SK-N-MC (cell line): ENCODE results near the gene KMT5B.

ENCODE experiments used
- DNase-seq: peaks from one replicate; pipeline ENCODE4 v3.0.0-alpha.2; 2011; ENCODE audit warnings: low read depth, low spot score
- H3K27ac ChIP-seq: fragments of 200-600 bp; sonication (generic); 2 replicates; pipeline ENCODE4 v1.5.1; 2016; ENCODE audit warnings: mixed run types
- H3K36me3 ChIP-seq: fragments of 200-600 bp; sonication (generic); 2 replicates; pipeline ENCODE4 v1.6.1; 2017; ENCODE audit warnings: antibody characterized with exemption, low read length, mixed read lengths; ENCODE audit not compliant: insufficient read depth
- H3K4me3 ChIP-seq: fragments of 200-600 bp; sonication (generic); 2 replicates; pipeline ENCODE4 v1.5.1; 2016
- H3K9ac ChIP-seq: fragments of 200-600 bp; sonication (generic); 2 replicates; pipeline ENCODE4 v1.8.0; 2017; ENCODE audit warnings: mixed run types, mixed read lengths; ENCODE audit not compliant: insufficient read length
- H3K9me3 ChIP-seq: fragments of 200-600 bp; sonication (generic); 2 replicates; pipeline ENCODE4 v1.6.1; 2017; ENCODE audit warnings: low read depth, mild to moderate bottlenecking, antibody characterized with exemption, low read length, moderate library complexity, mixed read lengths
- EZH2 ChIP-seq: fragments of 200-600 bp; sonication (generic); IDR thresholded peaks from one replicate; pipeline ENCODE4 v1.6.1; 2017; ENCODE audit warnings: antibody characterized with exemption
- FOXP2 ChIP-seq: optimal IDR thresholded peaks from 2 replicates; pipeline ENCODE3; 2011; ENCODE audit warnings: mild to moderate bottlenecking, moderate library complexity; ENCODE audit not compliant: insufficient read depth; ENCODE audit errors: extremely low read length, control extremely low read depth
- POLR2AphosphoS5 ChIP-seq: IDR thresholded peaks from 2 replicates; pipeline ENCODE4 v1.6.1; 2012; ENCODE audit warnings: mild to moderate bottlenecking, low read depth, low read length, borderline replicate concordance

Gene KMT5B

DNA sequence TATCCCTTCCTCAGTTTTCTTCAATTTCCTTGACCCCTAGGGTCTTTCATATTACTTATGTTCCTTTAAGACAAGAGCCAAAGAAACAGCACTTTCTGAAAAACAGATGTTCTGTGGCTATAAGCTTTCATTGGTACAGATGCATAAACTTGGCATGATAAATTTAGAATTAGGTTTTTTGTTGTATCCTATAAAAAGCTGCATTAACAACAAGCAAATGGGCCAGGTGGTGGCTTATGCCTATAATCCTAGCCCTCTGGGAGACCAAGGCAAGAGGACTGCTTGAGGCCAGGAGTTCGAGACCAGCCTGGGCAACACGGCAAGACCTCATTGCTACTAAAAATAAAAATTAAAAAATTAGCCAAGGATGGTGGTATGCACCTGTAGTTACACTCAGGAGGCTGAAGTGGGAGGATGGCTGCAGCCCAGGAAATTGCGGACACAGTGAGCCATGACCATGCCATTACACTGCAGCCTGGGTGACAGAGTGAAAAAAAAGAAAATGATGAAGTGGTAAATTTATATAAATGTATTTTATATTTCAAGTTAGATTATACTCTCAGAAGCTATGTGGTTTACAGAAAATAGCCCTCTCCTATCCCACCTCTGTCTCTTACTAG, 18.3 kb downstream of the KMT5B start:
- no peak for DNase-seq
- Histone ChIP-seq H3K9me3 (no peaks in the 10 kb centered on the region), H3K4me3 (no peak overlapping the region), H3K36me3 (no peaks in the 10 kb centered on the region), H3K9ac (no peak overlapping the region), H3K27ac (no peak overlapping the region)
- TF ChIP-seq FOXP2 (no peak), EZH2 (no peak), POLR2AphosphoS5 (no peak)

DNA sequence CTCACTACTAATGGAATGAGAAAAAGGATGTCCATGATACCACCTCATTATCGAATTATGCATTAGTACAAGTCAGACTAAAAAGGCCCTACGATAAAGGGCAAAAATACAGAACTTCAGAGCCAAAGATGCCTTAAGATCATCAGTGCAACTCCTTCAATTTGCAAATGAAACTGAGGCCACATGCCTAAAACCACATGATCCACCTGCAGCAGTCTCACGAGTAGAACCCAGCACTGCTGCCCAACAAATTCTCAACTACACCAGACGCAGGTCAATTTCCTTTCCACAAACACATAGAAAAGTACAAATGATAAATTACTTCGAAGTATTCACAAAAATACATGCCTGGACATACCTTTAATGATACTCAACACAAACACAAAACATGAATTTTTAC, 20.1 kb downstream of the KMT5B start:
- no peak overlapping the region for H3K27ac ChIP-seq
- no peak overlapping the region for H3K9ac ChIP-seq
- no peak overlapping the region for H3K4me3 ChIP-seq
- no peak for DNase-seq
- H3K9me3 ChIP-seq: no peaks in the 10 kb centered on the region
- H3K36me3 ChIP-seq: peaks cover 11% of the 10 kb centered on the region
- TF ChIP-seq EZH2 (no peak), FOXP2 (no peak), POLR2AphosphoS5 (no peak)

DNA sequence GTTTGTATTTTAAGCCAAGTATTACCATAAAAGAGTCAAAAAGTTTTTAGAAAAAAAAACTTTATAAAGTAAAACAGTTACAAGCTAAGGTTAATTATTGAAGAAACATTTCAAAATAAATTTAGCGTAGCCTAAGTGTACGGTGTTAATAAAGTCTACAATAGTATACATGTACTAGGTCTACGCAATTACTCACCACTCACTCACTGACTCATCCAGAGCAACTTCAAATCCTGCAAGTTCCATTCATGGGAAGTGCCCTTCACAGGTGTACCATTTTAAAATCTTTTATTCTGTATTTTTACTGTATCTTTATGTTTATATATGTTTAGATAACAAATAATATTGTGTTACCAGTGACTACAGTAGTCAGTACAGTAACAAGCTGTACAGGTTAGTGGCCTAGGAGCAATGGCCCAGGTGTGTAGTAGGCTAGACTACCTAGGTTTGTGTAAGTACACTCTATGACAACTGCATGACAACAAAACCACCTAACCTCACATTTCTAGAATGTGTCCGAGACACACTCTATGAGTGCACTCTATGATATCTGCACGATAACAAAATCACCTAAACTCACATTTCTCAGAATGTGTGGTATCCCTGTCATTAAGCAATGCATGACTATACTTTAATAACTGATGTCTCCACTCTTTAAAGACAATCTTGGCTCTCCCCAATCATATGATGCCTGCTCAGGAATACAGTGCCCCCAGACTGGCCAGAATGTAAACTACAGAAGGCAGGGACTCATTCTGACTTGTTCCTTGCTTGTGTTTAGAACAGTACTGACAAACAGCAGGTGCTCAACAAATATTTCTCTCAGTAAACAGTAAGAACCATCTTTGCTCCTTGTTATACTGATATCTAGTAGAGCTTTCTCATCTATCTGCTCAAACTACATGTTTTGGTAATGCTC, 21.2 kb downstream of the KMT5B start:
- peaks cover 16% of the 10 kb centered on the region for H3K36me3 ChIP-seq
- no peak overlapping the region for H3K4me3 ChIP-seq
- no peaks in the 10 kb centered on the region for H3K9me3 ChIP-seq
- no peak overlapping the region for H3K9ac ChIP-seq
- no peak overlapping the region for H3K27ac ChIP-seq
- TF ChIP-seq POLR2AphosphoS5 (no peak), FOXP2 (no peak), EZH2 (no peak)
- DNase-seq: no peak

GRCh38 chr11:68189888-68190287, 23.2 kb downstream of the KMT5B start:
- DNase-seq: no peak
- Histone ChIP-seq H3K36me3 (peaks cover 27% of the 10 kb centered on the region), H3K4me3 (no peak overlapping the region), H3K9ac (no peak overlapping the region), H3K27ac (no peak overlapping the region), H3K9me3 (no peaks in the 10 kb centered on the region)
- TF ChIP-seq EZH2 (no peak), FOXP2 (no peak), POLR2AphosphoS5 (no peak)

- H3K27ac ChIP-seq: no peak overlapping the region
Observed at GRCh38 chr11:68189082-68189481, 24.0 kb downstream of the KMT5B start.

GRCh38 chr11:68186061-68186460, 27.0 kb downstream of the KMT5B start:
- Histone ChIP-seq H3K36me3 (peaks cover 40% of the 10 kb centered on the region), H3K9me3 (no peaks in the 10 kb centered on the region), H3K27ac (no peak overlapping the region), H3K9ac (no peak overlapping the region), H3K4me3 (no peak overlapping the region)
- TF ChIP-seq POLR2AphosphoS5: no peak
- no peak for TF ChIP-seq FOXP2
- TF ChIP-seq EZH2: no peak
- DNase-seq: no peak

More at GRCh38 chr11:68189082-68189481, 24.0 kb downstream of the KMT5B start:
- Histone ChIP-seq H3K4me3 (no peak overlapping the region), H3K9ac (no peak overlapping the region), H3K36me3 (peaks cover 34% of the 10 kb centered on the region), H3K9me3 (no peaks in the 10 kb centered on the region)
- no peak for DNase-seq
- TF ChIP-seq EZH2: no peak
- no peak for TF ChIP-seq FOXP2
- no peak for TF ChIP-seq POLR2AphosphoS5

DNA sequence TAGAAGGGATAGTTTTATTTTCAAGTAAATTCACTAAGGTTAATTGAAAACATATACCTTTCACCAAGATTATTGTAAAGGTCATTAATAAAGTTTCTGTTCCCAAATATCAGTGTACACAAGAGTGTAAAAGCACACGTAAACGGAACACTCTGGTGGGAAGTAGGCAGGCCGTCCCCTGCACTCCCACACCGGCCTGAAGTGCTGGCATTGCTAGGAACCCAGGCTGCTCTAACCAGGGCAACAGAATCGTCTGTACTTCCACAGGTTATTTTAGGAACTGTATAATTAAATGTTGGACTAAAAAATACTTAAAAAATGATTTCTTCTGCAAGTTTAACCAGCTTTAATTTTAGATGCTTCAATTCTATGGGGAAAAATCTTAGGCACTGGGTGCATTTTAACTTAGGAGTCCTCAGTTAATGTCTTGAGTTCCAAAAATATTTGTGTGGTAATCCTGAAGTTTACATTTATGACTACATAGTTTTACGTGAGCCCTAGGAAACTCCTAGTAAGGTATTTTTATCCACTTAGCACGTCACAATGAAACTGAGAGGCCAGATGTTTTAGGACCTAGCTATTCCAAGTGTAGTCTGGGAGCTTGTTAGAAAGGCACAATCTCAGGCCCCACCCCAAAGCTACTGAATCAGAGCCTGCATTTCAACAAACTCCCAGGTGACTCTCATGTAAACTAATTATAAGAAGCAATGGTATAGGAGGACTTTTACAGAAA, 31.2 kb downstream of the KMT5B start:
- no peak for TF ChIP-seq EZH2
- no peak for TF ChIP-seq FOXP2
- TF ChIP-seq POLR2AphosphoS5: no peak
- Histone ChIP-seq H3K9ac (no peak overlapping the region), H3K27ac (no peak overlapping the region), H3K4me3 (no peak overlapping the region), H3K9me3 (no peaks in the 10 kb centered on the region), H3K36me3 (peaks cover 50% of the 10 kb centered on the region)
- DNase-seq: no peak

DNA sequence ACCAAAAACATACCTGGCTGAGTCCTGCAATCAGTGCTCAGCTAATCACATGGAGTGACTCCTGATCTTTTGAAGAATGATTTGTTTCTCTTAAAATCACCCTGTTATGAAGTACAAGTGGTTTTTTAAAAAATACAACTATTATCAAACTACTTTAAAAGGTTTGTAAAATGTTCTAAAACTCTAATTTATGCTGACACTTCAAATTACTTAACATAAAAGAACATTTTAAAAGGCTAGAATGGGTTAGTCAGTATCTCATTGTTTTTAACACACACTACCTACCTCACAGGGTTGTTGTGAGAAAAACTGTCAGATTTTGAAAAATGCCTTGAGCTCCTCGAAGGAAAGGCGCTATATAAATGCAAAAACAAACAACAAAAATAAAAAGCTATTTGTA, 33.2 kb downstream of the KMT5B start:
- Histone ChIP-seq H3K27ac (no peak overlapping the region), H3K4me3 (no peak overlapping the region), H3K9ac (no peak overlapping the region), H3K36me3 (peaks cover 47% of the 10 kb centered on the region), H3K9me3 (no peaks in the 10 kb centered on the region)
- TF ChIP-seq EZH2 (no peak), POLR2AphosphoS5 (no peak), FOXP2 (no peak)
- no peak for DNase-seq
